AG09309 (cell line): ENCODE measurements around the gene CREB5.

Experiments used
- DNase-seq: peaks from one replicate; pipeline ENCODE4 v3.0.0-alpha.2; 2010; ENCODE audit warnings: low read depth
- H3K4me3 ChIP-seq: 2 replicates; pipeline ENCODE4 v1.5.1; 2011; ENCODE audit warnings: mild to moderate bottlenecking, low read depth, low read length, moderate library complexity; ENCODE audit not compliant: control insufficient read depth
- TF ChIP-seq, protein P1 (sequence below): IDR thresholded peaks from 2 replicates; pipeline ENCODE4 v1.5.1; 2011; ENCODE audit warnings: mild to moderate bottlenecking, low read depth, low read length, inconsistent platforms; ENCODE audit not compliant: insufficient read depth, control insufficient read depth; ENCODE audit errors: missing control alignments

The CREB5 gene

DNA sequence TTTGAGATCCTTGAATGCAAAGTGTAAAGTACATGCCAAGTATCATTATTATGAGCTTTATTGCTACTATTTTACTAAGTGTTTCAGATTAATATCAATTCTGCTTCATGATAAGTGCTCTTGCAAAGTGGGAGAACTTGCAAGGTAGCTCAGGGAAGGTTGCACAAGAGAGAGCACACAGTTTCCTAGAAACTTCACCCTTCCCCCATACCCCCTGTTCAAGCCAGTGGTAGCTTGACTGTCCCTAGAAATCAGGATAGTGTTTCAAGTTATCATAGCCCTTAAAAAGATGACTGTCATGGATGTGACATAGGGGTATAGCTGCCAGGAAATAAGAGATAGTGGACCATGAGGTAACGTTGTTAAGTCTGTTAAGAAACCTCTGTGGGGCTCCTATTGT lies 294.3 kb downstream of the CREB5 start:
- DNase-seq = no peak
- H3K4me3 ChIP-seq = no peak overlapping the region
- TF ChIP-seq, protein P1, sequence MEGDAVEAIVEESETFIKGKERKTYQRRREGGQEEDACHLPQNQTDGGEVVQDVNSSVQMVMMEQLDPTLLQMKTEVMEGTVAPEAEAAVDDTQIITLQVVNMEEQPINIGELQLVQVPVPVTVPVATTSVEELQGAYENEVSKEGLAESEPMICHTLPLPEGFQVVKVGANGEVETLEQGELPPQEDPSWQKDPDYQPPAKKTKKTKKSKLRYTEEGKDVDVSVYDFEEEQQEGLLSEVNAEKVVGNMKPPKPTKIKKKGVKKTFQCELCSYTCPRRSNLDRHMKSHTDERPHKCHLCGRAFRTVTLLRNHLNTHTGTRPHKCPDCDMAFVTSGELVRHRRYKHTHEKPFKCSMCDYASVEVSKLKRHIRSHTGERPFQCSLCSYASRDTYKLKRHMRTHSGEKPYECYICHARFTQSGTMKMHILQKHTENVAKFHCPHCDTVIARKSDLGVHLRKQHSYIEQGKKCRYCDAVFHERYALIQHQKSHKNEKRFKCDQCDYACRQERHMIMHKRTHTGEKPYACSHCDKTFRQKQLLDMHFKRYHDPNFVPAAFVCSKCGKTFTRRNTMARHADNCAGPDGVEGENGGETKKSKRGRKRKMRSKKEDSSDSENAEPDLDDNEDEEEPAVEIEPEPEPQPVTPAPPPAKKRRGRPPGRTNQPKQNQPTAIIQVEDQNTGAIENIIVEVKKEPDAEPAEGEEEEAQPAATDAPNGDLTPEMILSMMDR = no peak

DNA sequence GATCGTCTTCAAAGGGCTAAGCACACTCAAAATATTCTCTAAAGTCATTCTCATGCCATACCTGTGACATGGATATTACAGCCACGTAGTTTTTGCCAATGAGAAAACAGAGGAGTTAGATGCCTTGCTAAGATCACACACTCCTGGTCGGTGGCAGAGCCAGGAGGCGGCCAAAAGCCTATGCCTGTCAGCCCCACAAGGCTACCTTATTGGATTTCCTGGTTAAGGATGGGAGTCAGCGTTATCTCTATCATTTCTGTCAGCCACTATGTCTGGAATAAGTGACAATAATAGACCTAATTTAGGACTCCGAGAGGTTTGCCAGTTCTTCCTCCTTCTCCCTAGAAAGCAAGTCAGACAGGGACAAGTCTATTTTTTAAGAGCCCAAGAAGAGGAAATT lies 295.0 kb downstream of the CREB5 start:
- TF ChIP-seq, protein P1 = no peak
- DNase-seq = no peak
- no peak overlapping the region for H3K4me3 ChIP-seq

DNA sequence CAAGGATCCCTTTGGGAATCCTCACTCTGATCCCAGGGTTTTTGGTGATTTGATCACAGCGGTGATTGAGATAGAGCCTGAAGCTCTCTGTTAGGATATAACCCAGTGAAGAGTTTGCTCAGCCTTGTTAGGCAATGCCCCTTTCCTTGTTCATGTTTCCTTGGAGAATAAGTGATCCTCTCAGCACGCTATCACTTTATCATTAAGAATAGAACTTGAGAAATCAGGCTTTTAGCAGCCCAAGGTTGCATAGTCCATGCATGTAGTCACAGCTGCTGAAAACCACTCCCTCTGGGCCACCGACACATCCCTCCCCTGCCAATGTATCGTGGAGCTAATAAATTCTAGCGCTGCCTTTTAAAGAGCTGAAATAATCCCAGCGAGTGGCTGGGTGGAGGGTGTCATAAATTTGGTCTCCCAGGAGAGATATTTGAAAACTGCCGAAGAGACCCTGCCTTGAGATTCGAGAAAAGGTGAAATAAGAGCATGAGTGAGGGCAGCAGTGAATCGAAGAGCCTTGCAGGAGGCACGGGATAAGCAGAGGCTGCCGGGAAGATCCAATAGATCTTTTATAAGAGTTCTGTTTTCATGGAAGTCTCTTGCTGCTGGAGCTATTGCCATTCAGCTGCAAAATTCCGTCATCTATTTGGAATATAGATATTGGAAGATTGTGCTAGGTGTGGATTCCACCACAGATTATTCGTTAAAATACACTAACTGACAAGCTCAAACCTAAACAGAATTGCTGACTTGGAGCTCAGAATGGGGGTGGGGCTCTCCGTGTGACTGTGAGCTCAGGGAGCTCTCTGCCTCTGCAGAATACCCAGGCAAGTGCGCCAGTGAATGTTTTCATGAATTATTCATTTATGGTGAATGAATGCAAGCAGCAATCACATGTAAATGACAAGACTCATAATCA lies 296.0 kb downstream of the CREB5 start:
- TF ChIP-seq, protein P1 = no peak
- peak; percentile 64 for DNase-seq
- H3K4me3 ChIP-seq = peak overlapping the region; percentile 6; the same call in 1 of the 2 replicates

DNA sequence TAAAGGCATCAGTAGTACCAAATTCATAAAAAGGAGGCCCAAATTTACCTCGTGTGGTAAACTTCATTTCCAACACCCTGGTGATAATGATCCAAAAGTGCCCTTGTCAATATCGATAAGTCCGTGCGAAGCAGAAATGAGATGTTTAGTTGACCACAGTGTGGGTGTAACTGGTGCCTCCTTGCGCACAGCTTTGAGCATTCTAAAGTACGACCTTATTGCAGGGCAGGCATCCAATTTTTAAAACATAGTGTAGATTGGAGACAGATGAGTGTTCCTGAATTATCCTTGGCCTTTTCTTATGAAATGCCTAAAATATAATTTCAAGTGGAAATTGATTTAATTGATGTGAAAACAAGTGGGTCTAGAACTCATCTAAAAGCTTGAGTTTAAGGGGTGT lies 297.4 kb downstream of the CREB5 start:
- DNase-seq = no peak
- H3K4me3 ChIP-seq = no peak overlapping the region
- TF ChIP-seq, protein P1 = no peak

DNA sequence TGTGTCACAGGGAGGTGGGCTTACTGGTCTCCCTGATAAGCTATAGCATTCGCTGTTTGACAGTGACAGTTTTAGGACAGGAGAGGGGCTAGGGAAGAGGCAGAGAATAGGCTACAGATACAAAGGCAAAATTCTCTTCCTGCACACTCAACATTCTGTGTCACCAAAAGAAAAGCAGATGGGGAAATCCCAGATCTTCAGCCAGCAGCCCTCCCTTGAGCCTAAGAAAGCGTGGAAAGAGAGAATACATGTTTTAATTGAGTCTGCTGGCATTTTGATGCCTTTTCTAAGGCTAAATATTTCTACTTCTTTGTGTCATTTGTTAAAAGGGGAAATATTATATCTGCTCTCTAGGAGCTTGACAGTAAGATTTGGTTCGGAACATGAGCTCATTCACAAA lies 298.8 kb downstream of the CREB5 start:
- TF ChIP-seq, protein P1 = no peak
- no peak overlapping the region for H3K4me3 ChIP-seq
- DNase-seq = no peak

DNA sequence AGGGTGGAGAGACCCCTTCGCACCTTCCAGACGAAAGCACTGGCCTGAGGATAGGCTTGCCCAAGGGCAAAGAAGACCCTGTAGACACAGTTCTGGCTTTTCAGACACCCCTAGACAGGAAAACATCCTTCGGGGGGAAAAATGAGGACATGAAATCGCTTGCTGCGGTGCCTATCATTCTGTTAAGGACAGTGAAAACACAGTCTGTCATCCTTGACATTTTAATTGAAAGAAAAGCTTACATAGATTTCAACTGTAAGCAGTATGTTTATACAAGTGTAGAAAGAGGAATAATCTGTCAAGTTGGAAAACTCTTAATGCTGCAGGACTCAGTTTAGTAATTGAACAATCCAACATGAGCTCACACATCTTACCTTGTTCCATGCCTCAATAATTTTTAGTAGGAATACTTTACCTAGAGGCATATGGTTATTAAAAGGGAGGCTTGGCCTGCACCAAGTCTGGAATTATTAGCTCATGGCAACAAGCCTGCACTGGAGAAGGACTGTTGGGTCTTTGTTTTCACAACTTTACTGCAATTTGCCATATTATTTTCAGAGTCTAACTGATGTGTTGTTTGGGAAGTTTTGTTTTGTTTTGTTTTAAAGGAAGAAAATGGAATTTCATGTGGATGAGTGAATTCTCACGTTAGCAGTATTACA lies 302.3 kb downstream of the CREB5 start:
- DNase-seq = no peak
- TF ChIP-seq, protein P1 = no peak
- H3K4me3 ChIP-seq = no peak overlapping the region
